ENCODE measurements around the gene URI1.

URI1 gene

DNA sequence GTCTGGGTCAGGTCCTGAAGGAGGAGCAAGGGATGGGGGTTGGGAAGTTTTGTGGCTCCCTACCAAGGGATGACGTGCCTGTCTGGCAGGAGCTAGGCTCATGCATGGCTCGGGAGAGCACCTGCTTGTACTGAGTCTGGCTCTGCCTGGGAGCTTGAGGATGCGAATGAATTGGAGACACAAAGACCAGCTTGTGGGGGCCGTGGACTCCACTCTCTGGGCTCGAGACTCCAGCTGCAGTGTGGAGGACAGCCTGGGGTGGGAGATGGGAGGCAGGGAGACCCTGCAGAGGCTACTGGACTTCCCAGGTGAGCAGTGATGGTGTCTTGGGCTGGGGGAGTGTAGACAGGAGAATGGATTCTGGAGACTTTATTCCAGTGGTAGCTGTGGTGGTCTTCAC is 15.2 kb upstream of the URI1 start:
- no peak for DNase-seq (ENCODE audit: low read depth)
- H3K4me3 ChIP-seq (ENCODE audit: control insufficient read depth, low read depth, low read length) = no peak overlapping the region
- TF ChIP-seq, protein P1, sequence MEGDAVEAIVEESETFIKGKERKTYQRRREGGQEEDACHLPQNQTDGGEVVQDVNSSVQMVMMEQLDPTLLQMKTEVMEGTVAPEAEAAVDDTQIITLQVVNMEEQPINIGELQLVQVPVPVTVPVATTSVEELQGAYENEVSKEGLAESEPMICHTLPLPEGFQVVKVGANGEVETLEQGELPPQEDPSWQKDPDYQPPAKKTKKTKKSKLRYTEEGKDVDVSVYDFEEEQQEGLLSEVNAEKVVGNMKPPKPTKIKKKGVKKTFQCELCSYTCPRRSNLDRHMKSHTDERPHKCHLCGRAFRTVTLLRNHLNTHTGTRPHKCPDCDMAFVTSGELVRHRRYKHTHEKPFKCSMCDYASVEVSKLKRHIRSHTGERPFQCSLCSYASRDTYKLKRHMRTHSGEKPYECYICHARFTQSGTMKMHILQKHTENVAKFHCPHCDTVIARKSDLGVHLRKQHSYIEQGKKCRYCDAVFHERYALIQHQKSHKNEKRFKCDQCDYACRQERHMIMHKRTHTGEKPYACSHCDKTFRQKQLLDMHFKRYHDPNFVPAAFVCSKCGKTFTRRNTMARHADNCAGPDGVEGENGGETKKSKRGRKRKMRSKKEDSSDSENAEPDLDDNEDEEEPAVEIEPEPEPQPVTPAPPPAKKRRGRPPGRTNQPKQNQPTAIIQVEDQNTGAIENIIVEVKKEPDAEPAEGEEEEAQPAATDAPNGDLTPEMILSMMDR (conservative IDR thresholded peaks at IDR 0.05; ENCODE audit: control insufficient read depth, insufficient read depth, low read depth, low read length) = no peak

DNA sequence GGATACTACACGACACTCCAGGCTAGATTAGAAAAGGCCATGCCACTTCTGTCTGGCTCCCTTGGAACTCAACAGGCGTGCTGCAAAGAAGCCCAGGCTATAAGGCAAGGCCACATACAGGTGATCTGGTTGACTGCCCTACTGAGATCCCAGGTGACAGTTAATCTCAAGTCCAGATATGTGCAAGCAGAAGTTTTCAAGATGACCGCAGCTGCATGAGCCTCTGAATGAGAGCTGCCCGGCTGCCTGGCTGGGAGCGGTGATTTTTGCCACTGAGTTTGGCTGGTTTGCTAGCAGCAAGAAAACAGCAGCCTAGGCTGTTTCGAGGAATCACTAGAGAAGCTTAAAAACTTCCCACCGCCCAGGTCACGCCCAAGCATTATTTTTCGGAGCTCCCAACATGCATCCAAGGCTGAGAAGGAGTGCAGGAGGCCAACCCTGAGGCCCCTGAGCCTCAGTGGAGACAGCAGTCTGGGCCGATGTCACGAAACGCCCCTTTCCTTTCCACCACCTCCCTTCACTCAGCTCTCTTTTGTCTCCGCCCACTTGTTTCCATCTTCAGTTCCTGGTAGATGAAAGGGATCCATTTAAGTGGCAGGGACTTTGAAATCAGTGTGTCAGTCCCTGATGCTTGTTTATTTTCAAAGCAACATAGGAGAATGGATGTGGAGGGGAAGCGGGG is 14.0 kb upstream of the URI1 start:
- H3K4me3 ChIP-seq (ENCODE audit: control insufficient read depth, low read depth, low read length) = no peak overlapping the region
- no peak for DNase-seq (ENCODE audit: low read depth)
- TF ChIP-seq, protein P1 (conservative IDR thresholded peaks at IDR 0.05; ENCODE audit: control insufficient read depth, insufficient read depth, low read depth, low read length) = no peak

DNA sequence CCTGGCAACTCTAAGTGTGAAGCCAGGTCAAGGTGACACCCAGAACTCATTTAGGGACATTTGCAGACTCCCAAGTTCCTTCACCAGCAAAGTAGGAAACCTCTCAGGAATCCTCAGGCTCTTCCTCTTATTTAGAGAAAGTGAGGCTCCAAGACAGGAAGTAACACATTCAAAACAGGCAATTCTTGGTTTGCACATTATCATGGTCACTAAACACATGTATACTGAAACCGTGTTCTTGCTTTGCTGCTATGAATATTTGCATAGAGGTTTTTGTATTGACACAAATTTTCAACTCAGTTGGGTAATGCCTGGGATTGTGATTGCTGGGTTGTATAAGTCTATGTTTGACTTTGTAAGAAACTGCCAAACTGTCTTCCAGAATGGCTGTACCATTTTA is 13.2 kb upstream of the URI1 start:
- no peak overlapping the region for H3K4me3 ChIP-seq (ENCODE audit: control insufficient read depth, low read depth, low read length)
- TF ChIP-seq, protein P1 (conservative IDR thresholded peaks at IDR 0.05; ENCODE audit: control insufficient read depth, insufficient read depth, low read depth, low read length) = no peak
- DNase-seq (ENCODE audit: low read depth) = no peak

DNA sequence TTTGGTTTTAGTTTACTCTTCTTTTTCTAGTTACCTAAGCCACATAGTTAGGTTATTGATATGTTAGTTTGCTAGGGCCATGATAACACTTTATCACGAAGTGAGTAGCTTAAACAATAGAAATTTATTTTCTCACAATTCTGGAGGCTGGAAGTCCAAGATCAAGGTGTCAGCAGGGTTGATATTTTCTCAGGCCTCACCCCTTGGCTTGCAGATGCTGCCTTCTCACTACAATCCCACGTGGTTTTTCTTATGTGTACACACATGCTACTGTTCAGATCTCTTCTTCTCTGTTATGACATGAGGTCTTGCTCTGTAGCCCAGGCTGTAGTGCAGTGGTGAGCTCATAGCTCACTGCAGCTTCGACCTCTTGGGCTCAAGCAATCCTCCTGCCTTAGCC is 7.8 kb upstream of the URI1 start:
- TF ChIP-seq, protein P1 (conservative IDR thresholded peaks at IDR 0.05; ENCODE audit: control insufficient read depth, insufficient read depth, low read depth, low read length) = no peak
- no peak overlapping the region for H3K4me3 ChIP-seq (ENCODE audit: control insufficient read depth, low read depth, low read length)
- no peak for DNase-seq (ENCODE audit: low read depth)

DNA sequence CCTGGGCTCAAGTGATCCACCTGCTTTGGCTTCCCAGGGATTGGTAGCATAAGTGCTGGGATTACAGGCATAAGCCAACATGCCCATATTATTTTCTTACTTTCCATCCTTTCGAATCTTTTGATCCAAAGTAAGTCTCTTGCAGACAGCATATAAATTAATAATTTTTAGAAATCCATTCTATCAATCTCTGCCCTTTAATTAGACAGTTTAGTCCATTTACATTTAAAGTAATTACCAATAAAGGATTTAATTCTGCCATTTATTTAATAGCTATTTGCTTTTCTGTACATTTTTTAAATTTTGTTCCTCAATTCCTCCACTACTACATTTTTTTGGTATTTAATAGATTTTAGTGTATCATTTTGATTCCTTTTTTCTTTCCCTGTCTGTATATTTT is 7.3 kb upstream of the URI1 start:
- no peak overlapping the region for H3K4me3 ChIP-seq (ENCODE audit: control insufficient read depth, low read depth, low read length)
- TF ChIP-seq, protein P1 (conservative IDR thresholded peaks at IDR 0.05; ENCODE audit: control insufficient read depth, insufficient read depth, low read depth, low read length) = no peak
- no peak for DNase-seq (ENCODE audit: low read depth)

DNA sequence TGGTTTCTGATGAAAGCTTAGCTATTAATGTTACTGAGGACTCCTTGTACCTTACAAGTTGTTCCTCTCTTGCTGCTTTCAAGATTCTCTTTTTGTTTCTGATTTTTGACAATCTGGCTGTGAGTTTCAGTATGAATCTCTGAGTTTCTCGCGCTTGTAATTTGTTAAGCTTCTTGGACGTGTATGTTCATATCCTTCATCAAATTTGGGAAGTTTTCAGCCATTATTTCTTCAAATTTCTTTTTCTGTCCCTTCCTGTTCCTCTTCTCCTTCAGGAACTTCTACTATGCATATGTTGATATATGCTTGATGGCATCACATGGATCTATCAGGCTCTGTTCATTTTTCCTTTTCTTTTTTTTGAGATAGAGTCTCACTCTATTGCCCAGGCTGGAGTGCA is 5.6 kb upstream of the URI1 start:
- H3K4me3 ChIP-seq (ENCODE audit: control insufficient read depth, low read depth, low read length) = no peak overlapping the region
- DNase-seq (ENCODE audit: low read depth) = no peak
- TF ChIP-seq, protein P1 (conservative IDR thresholded peaks at IDR 0.05; ENCODE audit: control insufficient read depth, insufficient read depth, low read depth, low read length) = no peak

DNA sequence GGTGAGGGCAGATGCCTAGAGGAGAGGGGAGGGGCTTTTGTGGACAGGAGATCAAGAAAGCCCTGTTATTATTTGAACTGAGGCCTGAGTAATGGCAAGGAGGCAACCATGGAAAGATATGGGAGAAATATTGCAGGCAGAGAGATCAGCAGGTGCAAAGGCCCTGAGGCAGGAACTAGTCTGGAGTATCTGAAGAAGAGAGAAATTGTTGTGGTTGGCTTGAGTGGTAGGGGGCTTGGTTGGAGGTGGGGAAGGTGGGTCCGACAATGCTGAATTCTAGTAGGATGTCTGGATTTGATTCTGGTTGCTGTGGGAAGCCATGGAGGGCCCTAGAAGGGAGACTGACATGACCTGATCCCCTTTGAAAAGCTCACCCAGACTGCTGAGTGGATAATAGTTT is 2.4 kb upstream of the URI1 start:
- H3K4me3 ChIP-seq (ENCODE audit: control insufficient read depth, low read depth, low read length) = no peak overlapping the region
- no peak for DNase-seq (ENCODE audit: low read depth)
- TF ChIP-seq, protein P1 (conservative IDR thresholded peaks at IDR 0.05; ENCODE audit: control insufficient read depth, insufficient read depth, low read depth, low read length) = no peak

All from fibroblast of mammary gland (primary cell).